Measurements from ENCODE around the gene ALDH4A1.

The ALDH4A1 gene

DNA sequence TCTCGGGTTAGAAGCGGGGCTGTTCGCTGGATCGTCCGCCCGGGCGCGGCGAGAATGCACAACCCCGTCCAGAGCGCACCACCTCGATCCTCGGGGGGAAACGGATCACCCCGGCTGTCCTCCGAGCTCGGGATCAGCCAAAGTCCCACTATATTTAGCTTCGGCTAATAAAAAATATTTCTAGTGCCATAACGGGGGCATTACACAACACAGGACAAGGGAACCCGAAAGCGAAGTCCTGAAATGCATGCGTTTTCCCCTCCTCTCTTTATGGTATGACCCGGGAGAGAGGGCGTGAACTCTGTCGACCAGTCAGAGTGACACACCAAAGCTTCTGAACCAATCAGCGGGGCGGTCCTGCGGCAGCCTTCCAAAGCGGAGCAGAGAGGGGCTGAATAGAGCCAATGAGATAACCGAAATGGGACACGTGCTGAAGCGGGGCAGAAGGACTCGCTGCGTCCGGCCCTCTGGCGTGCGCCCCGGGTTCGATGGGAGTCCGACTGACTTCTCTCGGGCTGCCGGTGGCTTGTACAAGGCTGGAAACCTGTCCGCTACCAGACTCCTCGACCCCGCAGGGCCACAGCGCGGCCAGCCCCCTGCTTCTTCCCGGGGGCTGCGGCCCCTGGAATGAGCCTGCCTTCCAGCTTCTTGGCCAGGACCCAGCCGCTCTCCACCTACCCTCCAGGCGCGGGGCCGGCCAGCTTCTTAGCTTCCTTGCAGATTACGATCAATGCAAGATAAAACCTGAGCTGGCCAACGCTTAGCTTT, at the start of gene ALDH4A1:
ALDH4A1 (minus strand) TSS at position 33 of the 768 bp plus-strand sequence; CDS start at position 1, 32 bp downstream.
- H3K4me3 ChIP-seq (ENCODE audit: low read depth in 1 of 2, low read length in 2 of 2): peak within 1 kb of the TSS; percentile 81 to 92
- peak; percentile 98 for ATAC-seq (ENCODE audit: insufficient read depth, low read depth)
- H2AFZ ChIP-seq (ENCODE audit: low read depth, low read length): peak within 1 kb of the TSS; percentile 93
- no peaks in the 10 kb centered on the region for H3K9me3 ChIP-seq (ENCODE audit: insufficient read depth, low read length, severe bottlenecking)
- H3K27ac ChIP-seq (ENCODE audit: low read length): peak within 1 kb of the TSS; percentile 85
- TF ChIP-seq, protein P1, sequence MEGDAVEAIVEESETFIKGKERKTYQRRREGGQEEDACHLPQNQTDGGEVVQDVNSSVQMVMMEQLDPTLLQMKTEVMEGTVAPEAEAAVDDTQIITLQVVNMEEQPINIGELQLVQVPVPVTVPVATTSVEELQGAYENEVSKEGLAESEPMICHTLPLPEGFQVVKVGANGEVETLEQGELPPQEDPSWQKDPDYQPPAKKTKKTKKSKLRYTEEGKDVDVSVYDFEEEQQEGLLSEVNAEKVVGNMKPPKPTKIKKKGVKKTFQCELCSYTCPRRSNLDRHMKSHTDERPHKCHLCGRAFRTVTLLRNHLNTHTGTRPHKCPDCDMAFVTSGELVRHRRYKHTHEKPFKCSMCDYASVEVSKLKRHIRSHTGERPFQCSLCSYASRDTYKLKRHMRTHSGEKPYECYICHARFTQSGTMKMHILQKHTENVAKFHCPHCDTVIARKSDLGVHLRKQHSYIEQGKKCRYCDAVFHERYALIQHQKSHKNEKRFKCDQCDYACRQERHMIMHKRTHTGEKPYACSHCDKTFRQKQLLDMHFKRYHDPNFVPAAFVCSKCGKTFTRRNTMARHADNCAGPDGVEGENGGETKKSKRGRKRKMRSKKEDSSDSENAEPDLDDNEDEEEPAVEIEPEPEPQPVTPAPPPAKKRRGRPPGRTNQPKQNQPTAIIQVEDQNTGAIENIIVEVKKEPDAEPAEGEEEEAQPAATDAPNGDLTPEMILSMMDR (IDR thresholded peaks at IDR 0.05; ENCODE audit: borderline replicate concordance, extremely low read depth, low read length, poor library complexity, severe bottlenecking): no peak
- TF ChIP-seq EZH2 (IDR thresholded peaks at IDR 0.05; ENCODE audit: borderline replicate concordance, low read depth, low read length, severe bottlenecking): no peak
- peaks cover 32% of the 10 kb centered on the region for H3K4me1 ChIP-seq (ENCODE audit: insufficient read depth, low read length)
- H3K79me2 ChIP-seq (ENCODE audit: insufficient read depth, low read length): no peaks in the 10 kb centered on the region
- H3K9ac ChIP-seq (ENCODE audit: low read depth, low read length): peak within 1 kb of the TSS; percentile 75
- no peaks in the 10 kb centered on the region for H3K36me3 ChIP-seq (ENCODE audit: insufficient read depth, low read length)
- no peaks in the 10 kb centered on the region for H3K27me3 ChIP-seq (ENCODE audit: insufficient read depth, low read length, poor library complexity)
- DNase-seq: peak; percentile 97
- H4K20me1 ChIP-seq (ENCODE audit: insufficient read depth, low read length): peaks cover 5% of the 10 kb centered on the region; the same call in 1 of the 2 replicates
- peak within 1 kb of the TSS; percentile 87 for H3K4me2 ChIP-seq (ENCODE audit: insufficient read depth, low read length)

GRCh38 chr1:18951818-18952391, 49.5 kb upstream of the ALDH4A1 start:
- Histone ChIP-seq H3K9ac (ENCODE audit: low read depth, low read length) (no peak overlapping the region), H3K27ac (ENCODE audit: low read length) (no peak overlapping the region), H3K4me3 (ENCODE audit: low read depth in 1 of 2, low read length in 2 of 2) (no peak overlapping the region), H3K4me1 (ENCODE audit: insufficient read depth, low read length) (peaks cover 41% of the 10 kb centered on the region), H3K4me2 (ENCODE audit: insufficient read depth, low read length) (no peak overlapping the region), H4K20me1 (ENCODE audit: insufficient read depth, low read length) (peaks cover 37% of the 10 kb centered on the region), H3K36me3 (ENCODE audit: insufficient read depth, low read length) (no peaks in the 10 kb centered on the region), H2AFZ (ENCODE audit: low read depth, low read length) (no peak overlapping the region), H3K79me2 (ENCODE audit: insufficient read depth, low read length) (no peaks in the 10 kb centered on the region), H3K9me3 (ENCODE audit: insufficient read depth, low read length, severe bottlenecking) (no peaks in the 10 kb centered on the region), H3K27me3 (ENCODE audit: insufficient read depth, low read length, poor library complexity) (peaks cover 20% of the 10 kb centered on the region)
- DNase-seq (no peak), ATAC-seq (ENCODE audit: insufficient read depth, low read depth) (no peak)
- TF ChIP-seq, protein P1 (IDR thresholded peaks at IDR 0.05; ENCODE audit: borderline replicate concordance, extremely low read depth, low read length, poor library complexity, severe bottlenecking): no peak
- no peak for TF ChIP-seq EZH2 (IDR thresholded peaks at IDR 0.05; ENCODE audit: borderline replicate concordance, low read depth, low read length, severe bottlenecking)

DNA sequence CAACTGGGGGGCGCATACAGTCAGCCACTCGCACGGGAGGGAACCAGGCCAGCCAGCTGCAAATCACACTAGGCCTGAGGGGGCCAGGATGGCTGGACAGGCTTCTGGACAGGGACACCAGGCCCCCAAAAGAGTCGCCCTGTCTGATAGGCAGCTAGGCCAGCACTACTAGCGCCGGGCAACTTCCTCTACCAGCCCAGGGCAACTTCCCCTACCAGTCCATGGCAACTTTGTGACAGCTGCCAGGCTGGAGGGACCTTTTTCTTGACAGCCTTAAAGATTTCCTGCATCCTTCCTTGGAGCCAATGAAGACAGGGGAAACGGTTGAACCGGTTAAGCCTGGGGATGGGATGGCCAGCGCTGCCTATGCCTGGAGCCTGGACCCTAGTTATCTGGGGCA, 49.1 kb upstream of the ALDH4A1 start:
- no peak for TF ChIP-seq EZH2 (IDR thresholded peaks at IDR 0.05; ENCODE audit: borderline replicate concordance, low read depth, low read length, severe bottlenecking)
- TF ChIP-seq, protein P1 (IDR thresholded peaks at IDR 0.05; ENCODE audit: borderline replicate concordance, extremely low read depth, low read length, poor library complexity, severe bottlenecking): no peak
- Histone ChIP-seq H2AFZ (ENCODE audit: low read depth, low read length) (no peak overlapping the region), H3K9ac (ENCODE audit: low read depth, low read length) (no peak overlapping the region), H3K4me1 (ENCODE audit: insufficient read depth, low read length) (peaks cover 38% of the 10 kb centered on the region), H3K9me3 (ENCODE audit: insufficient read depth, low read length, severe bottlenecking) (no peaks in the 10 kb centered on the region), H4K20me1 (ENCODE audit: insufficient read depth, low read length) (peaks cover 37% of the 10 kb centered on the region), H3K4me2 (ENCODE audit: insufficient read depth, low read length) (no peak overlapping the region), H3K36me3 (ENCODE audit: insufficient read depth, low read length) (no peaks in the 10 kb centered on the region), H3K27ac (ENCODE audit: low read length) (no peak overlapping the region), H3K27me3 (ENCODE audit: insufficient read depth, low read length, poor library complexity) (peaks cover 20% of the 10 kb centered on the region), H3K4me3 (ENCODE audit: low read depth in 1 of 2, low read length in 2 of 2) (no peak overlapping the region), H3K79me2 (ENCODE audit: insufficient read depth, low read length) (no peaks in the 10 kb centered on the region)
- DNase-seq (no peak), ATAC-seq (ENCODE audit: insufficient read depth, low read depth) (no peak)
